ENCODE measurements around the gene STRN. TPM values are rescaled to one million over a fixed set of nuclear protein-coding genes. Genes with fewer than 3 reads are reported as not detected.

Gene STRN
- total RNA-seq, 1 experiment from 2014 or later, result 37.4 TPM

DNA sequence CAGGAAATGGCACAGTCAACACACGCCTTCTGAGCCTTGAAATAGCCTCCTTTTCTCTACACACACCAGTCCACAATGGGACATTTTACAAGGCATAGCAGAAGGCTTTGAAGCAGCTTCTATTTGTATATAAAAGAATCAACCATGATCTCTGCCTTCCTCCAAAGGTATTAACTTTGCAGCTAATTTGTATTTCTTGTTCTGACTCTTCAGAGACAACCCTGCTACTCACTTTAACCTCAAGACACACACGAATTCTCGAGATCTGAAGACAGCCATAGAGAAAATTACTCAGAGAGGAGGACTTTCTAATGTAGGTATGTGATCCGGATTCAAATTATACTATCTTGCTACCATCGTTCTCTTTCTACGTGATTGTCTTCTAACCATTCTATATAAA is 165.2 kb downstream of the STRN start:
- H3K27me3 ChIP-seq (ENCODE audit: control insufficient read depth, insufficient read depth, low read length), result no peaks in the 10 kb centered on the region
- in situ Hi-C loops (cut with HindIII; ENCODE audit: low pct_unique_long_range_greater_than_20kb, low sequenced_read_pairs), result no loop called here
- H3K27ac ChIP-seq (ENCODE audit: low read length), result no peak overlapping the region
- TF ChIP-seq TCF7L2 (IDR thresholded peaks at IDR 0.05; ENCODE audit: low read depth, low read length) (no peak), POLR2AphosphoS5 (IDR thresholded peaks at IDR 0.05; ENCODE audit: low read depth, low read length) (no peak), SIN3A (IDR thresholded peaks at IDR 0.05; ENCODE audit: borderline replicate concordance, insufficient read depth, low read depth, low read length) (no peak)
- TF ChIP-seq, protein P1, sequence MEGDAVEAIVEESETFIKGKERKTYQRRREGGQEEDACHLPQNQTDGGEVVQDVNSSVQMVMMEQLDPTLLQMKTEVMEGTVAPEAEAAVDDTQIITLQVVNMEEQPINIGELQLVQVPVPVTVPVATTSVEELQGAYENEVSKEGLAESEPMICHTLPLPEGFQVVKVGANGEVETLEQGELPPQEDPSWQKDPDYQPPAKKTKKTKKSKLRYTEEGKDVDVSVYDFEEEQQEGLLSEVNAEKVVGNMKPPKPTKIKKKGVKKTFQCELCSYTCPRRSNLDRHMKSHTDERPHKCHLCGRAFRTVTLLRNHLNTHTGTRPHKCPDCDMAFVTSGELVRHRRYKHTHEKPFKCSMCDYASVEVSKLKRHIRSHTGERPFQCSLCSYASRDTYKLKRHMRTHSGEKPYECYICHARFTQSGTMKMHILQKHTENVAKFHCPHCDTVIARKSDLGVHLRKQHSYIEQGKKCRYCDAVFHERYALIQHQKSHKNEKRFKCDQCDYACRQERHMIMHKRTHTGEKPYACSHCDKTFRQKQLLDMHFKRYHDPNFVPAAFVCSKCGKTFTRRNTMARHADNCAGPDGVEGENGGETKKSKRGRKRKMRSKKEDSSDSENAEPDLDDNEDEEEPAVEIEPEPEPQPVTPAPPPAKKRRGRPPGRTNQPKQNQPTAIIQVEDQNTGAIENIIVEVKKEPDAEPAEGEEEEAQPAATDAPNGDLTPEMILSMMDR (IDR thresholded peaks at IDR 0.05), result no peak
- TF ChIP-seq, protein P2, sequence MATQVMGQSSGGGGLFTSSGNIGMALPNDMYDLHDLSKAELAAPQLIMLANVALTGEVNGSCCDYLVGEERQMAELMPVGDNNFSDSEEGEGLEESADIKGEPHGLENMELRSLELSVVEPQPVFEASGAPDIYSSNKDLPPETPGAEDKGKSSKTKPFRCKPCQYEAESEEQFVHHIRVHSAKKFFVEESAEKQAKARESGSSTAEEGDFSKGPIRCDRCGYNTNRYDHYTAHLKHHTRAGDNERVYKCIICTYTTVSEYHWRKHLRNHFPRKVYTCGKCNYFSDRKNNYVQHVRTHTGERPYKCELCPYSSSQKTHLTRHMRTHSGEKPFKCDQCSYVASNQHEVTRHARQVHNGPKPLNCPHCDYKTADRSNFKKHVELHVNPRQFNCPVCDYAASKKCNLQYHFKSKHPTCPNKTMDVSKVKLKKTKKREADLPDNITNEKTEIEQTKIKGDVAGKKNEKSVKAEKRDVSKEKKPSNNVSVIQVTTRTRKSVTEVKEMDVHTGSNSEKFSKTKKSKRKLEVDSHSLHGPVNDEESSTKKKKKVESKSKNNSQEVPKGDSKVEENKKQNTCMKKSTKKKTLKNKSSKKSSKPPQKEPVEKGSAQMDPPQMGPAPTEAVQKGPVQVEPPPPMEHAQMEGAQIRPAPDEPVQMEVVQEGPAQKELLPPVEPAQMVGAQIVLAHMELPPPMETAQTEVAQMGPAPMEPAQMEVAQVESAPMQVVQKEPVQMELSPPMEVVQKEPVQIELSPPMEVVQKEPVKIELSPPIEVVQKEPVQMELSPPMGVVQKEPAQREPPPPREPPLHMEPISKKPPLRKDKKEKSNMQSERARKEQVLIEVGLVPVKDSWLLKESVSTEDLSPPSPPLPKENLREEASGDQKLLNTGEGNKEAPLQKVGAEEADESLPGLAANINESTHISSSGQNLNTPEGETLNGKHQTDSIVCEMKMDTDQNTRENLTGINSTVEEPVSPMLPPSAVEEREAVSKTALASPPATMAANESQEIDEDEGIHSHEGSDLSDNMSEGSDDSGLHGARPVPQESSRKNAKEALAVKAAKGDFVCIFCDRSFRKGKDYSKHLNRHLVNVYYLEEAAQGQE (IDR thresholded peaks at IDR 0.05; ENCODE audit: insufficient read depth in 1 of 2, low read depth in 2 of 2, low read length in 1 of 2), result no peak
- no peak for DNase-seq (ENCODE audit: low read depth, low spot score)
- intact Hi-C loops (cut with micrococcal nuclease; ENCODE audit: unreplicated experiment), result no loop called here
- ChIA-PET CTCF (no interaction called here), POLR2A (no interaction called here)
- H3K4me3 ChIP-seq (ENCODE audit: low read depth in 2 of 2, low read length in 2 of 2), result no peak overlapping the region
- H3K9me3 ChIP-seq (ENCODE audit: control insufficient read depth, insufficient read depth, low read depth, low read length), result 0 out of 2 replicates have a peak, but pooled peaks cover 3% of the 10 kb centered on the region
- no peaks in the 10 kb centered on the region for H3K4me1 ChIP-seq (ENCODE audit: control insufficient read depth, insufficient read depth, low read length)
- ATAC-seq, result no peak
- no peaks in the 10 kb centered on the region for H3K36me3 ChIP-seq (ENCODE audit: control insufficient read depth, insufficient read depth, low read length)
- no TSS peak for BruUV-seq (replicated peaks)

DNA sequence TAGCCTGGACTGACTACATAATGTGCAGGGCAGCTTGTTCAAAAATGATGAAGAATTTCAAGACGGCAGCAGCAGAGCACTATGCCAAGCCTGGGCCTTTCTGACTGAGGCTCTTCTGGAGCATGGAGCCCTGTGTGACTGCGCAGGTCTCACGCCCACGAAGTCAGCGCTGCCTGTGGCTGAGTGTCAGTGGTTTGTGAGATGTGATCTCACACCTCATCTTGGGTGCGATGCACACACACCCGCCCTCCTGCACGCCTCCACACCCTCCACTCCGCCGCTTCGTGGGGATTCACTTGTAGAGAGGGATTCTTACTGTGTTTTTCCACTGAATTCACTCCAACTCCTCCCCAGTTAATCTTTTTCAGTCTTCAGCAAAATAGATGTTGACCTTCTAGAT is 166.0 kb downstream of the STRN start:
- Histone ChIP-seq H3K4me3 (ENCODE audit: low read depth in 2 of 2, low read length in 2 of 2) (no peak overlapping the region), H3K27me3 (ENCODE audit: control insufficient read depth, insufficient read depth, low read length) (no peaks in the 10 kb centered on the region), H3K36me3 (ENCODE audit: control insufficient read depth, insufficient read depth, low read length) (no peaks in the 10 kb centered on the region), H3K27ac (ENCODE audit: low read length) (no peak overlapping the region), H3K4me1 (ENCODE audit: control insufficient read depth, insufficient read depth, low read length) (no peaks in the 10 kb centered on the region), H3K9me3 (ENCODE audit: control insufficient read depth, insufficient read depth, low read depth, low read length) (0 out of 2 replicates have a peak, but pooled peaks cover 3% of the 10 kb centered on the region)
- BruUV-seq (replicated peaks), result no TSS peak
- DNase-seq (ENCODE audit: low read depth, low spot score), result no peak
- no peak for ATAC-seq
- CTCF ChIA-PET, result no interaction called here
- POLR2A ChIA-PET, result no interaction called here
- TF ChIP-seq TCF7L2 (IDR thresholded peaks at IDR 0.05; ENCODE audit: low read depth, low read length) (no peak), SIN3A (IDR thresholded peaks at IDR 0.05; ENCODE audit: borderline replicate concordance, insufficient read depth, low read depth, low read length) (no peak), POLR2AphosphoS5 (IDR thresholded peaks at IDR 0.05; ENCODE audit: low read depth, low read length) (no peak)
- TF ChIP-seq, protein P2 (IDR thresholded peaks at IDR 0.05; ENCODE audit: insufficient read depth in 1 of 2, low read depth in 2 of 2, low read length in 1 of 2), result no peak
- TF ChIP-seq, protein P1 (IDR thresholded peaks at IDR 0.05), result no peak
- intact Hi-C loops (cut with micrococcal nuclease; ENCODE audit: unreplicated experiment) (no loop called here), in situ Hi-C loops (cut with HindIII; ENCODE audit: low pct_unique_long_range_greater_than_20kb, low sequenced_read_pairs) (no loop called here)
